ENCODE results near the gene AUTS2.

GRCh38 chr7:70795948-70796347, 1197.7 kb downstream of the AUTS2 start:
- no peak for TF ChIP-seq CTCF (IDR thresholded peaks at IDR 0.05)
- TF ChIP-seq RELA (CRISPR knock-in tag; IDR thresholded peaks at IDR 0.05; ENCODE audit: borderline replicate concordance): no peak
- no peak for TF ChIP-seq ZNF512 (CRISPR knock-in tag; IDR thresholded peaks at IDR 0.05; ENCODE audit: borderline replicate concordance)
- TF ChIP-seq CREB1 (CRISPR knock-in tag; IDR thresholded peaks at IDR 0.05): no peak
- no peak for TF ChIP-seq TCF7 (CRISPR knock-in tag; IDR thresholded peaks at IDR 0.05; ENCODE audit: low read depth)
- TF ChIP-seq OVOL2 (CRISPR knock-in tag; IDR thresholded peaks at IDR 0.05; ENCODE audit: borderline replicate concordance): no peak
